ENCODE measurements around the gene OSTN.
A peak's percentile ranks its signal among the peaks of the same experiment; 100 is the strongest.
"Not testable (repeated sequence)": the region's sequence is repeated elsewhere in the genome, so short reads cannot be mapped to it uniquely, and the experiment has no call there.

Gene OSTN, protein sequence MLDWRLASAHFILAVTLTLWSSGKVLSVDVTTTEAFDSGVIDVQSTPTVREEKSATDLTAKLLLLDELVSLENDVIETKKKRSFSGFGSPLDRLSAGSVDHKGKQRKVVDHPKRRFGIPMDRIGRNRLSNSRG

DNA sequence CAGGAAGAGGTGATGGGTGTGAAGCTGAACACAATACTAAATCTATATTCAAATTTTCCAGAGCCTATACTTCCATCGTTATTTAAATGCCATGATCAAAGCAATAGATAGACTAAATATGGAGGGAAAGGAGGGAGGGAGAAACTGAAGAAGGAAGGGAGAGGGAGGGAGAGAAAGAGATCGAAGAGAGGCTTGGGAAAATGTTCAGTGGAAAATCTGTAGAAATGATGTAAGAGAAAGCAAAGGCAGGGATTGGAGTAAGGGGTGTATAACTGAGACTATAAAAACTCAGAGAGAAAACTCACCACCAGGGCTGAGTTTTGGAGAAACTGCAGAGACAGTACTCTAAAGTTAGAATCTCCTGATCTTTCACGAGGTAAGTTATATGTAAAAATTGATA, at the start of gene OSTN:
Gene OSTN (plus strand): TSS at position 310 of the 400 bp plus-strand sequence. CDS start 13,292 bp downstream, outside the sequence.
- DNase-seq (ENCODE audit: low spot score): no peak

DNA sequence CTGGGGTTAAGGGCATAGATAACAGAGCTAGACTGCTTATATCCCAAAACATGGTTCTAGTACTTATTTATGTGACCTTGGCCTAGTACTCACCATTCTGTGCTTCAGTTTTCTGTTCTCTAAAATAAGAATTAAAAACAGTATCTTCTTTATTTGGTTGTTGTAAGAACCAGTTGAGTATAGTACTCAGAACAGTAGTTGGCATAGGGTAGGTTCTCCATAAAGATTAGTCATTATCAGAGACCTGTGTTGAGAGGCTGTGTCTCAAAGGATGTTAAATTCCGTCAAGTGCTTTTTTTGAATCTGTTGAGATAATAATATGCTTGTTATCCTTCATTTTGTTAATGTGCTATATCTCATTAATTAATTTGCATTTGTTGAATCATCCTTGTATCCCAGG, 47.4 kb upstream of the OSTN start:
- no peak for DNase-seq (ENCODE audit: low spot score)

DNA sequence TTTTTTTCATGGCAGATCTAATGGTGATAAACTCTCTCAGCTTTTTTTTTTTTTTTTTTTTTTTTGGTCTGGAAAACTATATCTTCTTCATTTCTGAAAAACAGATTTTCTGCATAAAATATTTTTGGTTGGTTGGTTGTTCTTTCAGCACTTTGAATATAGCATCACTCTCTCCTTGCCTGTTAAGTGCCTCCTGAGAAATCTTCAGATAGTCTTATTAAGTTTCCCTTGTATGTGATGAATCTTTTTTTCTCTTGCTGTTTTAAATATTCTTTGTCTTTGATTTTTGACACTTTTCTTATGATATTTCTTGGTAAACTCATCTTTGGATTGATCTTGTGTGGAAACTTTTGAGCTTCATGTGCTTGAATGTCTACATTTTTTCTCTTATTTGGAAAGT, 44.2 kb upstream of the OSTN start:
- no peak for DNase-seq (ENCODE audit: low spot score)

DNA sequence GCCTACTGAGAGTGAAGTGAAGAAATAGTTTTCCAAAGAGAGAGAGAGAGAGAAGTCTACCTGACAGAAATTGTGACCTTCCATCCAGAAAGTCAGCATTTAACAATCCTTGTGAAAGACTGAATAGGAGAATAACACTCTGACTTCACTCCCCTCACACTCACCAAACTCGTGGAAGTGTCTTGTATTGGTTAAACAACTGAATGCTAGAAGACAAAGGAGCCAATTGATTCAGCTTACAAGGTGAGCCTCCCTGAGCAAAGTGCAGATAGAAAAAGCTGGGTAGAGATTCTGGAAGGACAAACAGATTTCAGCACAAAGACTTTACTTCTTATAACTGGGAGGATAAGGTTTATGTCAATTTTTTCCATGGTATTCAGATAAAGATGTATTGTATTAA, 40.8 kb upstream of the OSTN start:
- no peak for DNase-seq (ENCODE audit: low spot score)

DNA sequence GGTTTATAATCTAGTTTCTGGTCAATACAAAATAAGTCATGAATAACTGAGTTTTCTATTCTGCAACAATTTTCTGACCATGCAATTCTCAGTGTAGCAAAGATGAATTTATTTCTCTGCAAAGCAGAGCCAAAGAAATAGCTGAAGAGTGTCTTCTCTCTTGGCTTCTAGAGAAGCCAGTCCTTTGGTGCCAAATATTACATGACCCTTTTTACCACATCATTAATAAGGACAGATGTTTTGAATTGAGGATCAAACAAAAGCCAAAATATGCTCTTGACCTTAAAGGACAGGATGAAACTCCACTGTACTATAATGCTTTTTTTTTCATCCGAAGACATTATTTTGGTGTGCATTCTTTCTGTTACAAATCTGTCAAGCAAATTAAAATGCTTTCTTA, 40.2 kb upstream of the OSTN start:
- DNase-seq (ENCODE audit: low spot score): no peak

DNA sequence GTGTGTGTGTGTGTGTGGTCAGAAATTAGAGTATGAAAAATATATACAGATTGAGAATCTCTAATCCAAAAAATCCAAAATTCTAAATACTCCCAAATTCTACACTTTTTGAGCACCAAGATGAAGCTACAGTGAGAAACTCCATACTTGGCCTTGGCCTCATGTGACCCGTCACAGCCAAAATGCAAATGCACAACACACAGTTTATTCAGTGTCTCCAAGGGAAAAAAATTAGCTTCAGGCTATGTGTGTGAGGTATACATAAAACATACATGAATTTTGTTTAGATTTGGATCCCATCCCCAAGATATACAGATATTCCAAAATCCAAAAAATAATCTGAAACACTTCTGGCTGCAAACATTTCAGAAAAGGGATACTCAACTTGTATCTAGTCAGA, 33.2 kb upstream of the OSTN start:
- no peak for DNase-seq (ENCODE audit: low spot score)

DNA sequence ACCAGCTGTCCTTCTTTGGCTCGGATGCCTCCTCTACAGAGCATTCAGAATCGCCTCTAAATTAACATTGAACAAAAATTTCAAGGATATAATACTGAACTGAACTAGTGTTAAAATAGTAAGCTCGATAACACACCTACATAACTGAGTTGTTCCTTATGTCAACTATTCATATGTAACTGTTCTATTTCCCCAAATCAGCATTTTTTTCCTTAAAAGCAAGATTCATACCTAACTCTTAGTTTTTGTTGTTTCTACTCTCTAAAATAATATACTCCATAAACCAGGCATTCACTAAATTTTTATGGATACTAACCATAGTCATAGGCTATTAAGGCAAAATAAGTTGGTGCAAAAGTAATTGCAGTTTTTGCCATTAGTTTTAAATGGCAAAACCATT, 32.7 kb upstream of the OSTN start:
- DNase-seq (ENCODE audit: low spot score): no peak

DNA sequence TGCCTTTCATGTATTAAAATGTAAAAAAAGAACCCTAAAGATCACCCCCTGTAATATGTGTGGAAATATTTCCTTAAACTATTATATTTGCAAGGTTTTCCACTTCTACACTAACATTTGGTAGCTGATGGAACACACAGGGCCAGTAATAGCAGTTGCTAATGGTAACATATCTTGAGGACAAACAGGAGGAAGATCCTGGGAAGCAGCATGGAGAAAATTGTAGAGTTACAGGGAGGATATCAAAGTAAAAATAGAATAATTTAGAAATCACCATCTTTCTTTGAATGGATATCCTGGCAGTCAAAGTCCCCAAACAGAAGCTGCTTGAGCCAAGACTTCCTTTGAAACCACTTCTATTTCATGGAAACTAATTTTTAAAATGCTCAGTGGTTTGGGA, 29.5 kb upstream of the OSTN start:
- no peak for DNase-seq (ENCODE audit: low spot score)

DNA sequence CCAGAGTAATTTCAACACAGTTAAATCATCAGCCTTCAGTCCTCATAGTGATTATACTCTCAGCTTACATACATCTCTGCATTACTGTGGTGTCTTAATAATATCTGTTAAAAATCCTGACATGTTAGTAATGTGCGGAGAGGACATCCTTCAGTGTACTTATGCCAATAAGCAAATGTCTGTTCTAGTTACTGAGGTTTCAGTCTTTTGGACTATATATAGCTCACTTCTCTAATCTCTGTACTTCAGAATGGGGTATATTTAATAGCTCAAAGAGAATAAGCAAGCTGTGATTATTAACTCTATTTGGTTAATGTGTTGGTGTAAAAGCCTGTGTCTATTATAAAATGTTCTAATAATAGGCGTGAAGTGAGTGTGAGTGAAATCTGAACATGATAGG, 28.9 kb upstream of the OSTN start:
- DNase-seq (ENCODE audit: low spot score): no peak

DNA sequence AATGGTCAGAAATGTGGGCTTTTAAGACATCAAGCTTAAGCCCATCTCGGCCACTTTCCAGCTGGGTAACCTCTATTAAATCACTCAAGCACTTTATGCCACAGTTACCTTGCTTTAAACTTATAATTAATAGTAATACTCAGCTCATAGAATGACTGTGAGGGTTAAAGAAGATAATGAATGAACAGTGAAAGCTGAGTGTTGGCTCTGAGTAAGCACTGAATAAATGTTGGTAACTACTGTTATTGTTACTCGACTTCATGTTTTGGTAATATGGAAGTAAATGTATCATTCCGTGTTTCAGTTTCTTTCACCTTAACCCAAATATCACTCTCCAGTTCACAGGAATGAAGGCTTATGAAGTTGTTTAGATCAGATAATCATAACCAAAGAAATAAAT, 23.9 kb upstream of the OSTN start:
- DNase-seq (ENCODE audit: low spot score): no peak

DNA sequence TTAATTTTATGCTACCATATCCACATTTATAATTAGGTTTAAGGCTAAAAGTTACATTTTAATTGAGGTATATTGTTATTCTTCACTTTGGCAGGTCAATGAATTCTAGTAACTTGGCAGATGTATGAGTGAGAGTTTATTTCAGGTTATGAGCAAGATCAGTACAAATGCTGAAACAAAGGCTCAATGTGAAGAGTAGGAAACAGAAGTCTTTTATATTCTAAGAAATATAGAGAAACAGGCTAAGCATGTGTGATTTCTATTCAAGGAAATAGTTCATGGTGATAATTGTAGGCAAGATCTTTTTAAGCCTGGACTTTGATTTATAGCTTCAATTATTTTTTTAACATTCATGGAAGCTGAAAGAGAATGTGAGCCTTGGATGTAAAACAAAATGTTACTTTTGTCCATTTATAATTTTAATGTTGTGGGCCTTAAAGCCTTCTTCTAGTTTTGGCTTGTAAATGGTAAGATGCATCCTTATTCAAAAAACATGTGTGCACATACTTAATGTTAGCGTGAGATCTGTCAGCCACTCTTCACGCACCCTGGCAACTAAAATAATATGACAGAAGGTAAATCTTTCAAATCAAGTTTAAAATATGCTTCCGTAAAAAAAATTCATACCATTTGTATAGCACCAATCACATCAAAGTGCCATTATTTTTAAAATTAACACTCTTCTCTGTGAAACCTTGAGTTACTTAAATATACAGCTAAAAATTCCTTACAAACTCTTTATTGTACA, 22.8 kb upstream of the OSTN start:
- peak; percentile 31 for DNase-seq (ENCODE audit: low spot score)

DNA sequence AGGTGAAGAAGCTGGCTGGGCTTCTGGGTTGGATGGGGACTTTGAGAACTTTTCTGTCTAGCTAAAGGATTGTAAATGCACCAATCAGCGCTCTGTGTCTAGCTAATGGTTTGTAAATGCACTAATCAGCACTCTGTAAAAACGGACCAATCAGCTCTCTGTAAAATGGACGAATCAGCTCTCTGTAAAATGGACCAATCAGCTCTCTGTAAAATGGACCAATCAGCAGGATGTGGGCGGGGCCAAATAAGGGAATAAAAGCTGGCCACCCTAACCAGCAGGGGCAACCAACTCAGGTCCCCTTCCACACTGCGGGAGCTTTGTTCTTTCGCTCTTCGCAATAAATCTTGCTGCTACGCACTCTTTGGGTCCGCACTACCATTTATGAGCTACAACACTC, 13.7 kb upstream of the OSTN start:
- not testable (repeated sequence) for DNase-seq (ENCODE audit: low spot score)

DNA sequence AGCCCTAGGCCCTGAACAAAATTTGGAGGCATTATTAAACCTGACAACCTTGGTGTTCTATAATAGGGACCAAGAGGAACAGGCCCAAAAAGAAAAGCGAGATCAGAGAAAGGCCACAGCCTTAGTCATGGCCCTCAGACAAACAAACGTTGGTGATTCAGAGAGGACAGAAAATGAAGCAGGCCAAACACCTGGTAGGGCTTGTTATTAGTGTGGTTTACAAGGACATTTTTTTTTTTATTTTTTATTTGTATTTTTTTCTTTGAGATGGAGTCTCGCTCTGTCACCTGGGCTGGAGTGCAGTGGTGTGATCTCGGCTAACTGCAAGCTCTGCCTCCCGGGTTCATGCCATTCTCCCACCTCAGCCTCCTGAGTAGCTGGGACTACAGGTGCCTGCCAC, 10.8 kb upstream of the OSTN start:
- not testable (repeated sequence) for DNase-seq (ENCODE audit: low spot score)

DNA sequence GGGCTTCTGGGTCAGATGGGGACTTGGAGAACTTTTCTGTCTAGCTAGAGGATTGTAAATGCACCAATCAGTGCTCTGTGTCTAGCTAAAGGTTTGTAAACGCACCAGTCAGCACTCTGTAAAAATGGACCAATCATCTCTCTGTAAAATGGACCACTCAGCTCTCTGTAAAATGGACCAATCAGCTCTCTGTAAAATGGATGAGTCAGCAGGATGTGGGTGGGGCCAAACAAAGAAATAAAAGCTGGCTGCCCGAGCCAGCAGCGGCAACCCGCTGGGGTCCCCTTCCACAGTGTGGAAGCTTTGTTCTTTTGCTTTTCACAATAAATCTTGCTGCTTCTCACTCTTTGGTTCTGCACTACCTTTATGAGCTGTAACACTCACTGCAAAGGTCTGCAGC, 6.8 kb upstream of the OSTN start:
- not testable (repeated sequence) for DNase-seq (ENCODE audit: low spot score)

DNA sequence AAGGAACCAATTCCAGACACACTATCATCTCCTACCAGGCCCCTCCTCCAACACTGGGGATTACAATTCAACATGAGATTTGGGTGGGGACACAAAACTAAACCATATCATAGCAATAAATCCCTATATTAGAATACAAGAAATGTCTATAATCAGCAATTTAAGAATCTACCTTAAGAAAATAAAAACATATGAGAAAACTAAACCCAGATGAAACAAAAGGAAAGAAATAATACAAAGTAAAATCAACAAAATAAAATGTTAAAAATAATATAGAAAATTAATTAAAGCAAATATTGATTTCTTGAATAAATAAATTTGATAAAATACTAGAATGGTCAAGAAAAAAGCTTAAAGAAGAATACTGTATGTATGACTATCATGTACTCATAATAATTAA, 6.1 kb upstream of the OSTN start:
- DNase-seq (ENCODE audit: low spot score): no peak

DNA sequence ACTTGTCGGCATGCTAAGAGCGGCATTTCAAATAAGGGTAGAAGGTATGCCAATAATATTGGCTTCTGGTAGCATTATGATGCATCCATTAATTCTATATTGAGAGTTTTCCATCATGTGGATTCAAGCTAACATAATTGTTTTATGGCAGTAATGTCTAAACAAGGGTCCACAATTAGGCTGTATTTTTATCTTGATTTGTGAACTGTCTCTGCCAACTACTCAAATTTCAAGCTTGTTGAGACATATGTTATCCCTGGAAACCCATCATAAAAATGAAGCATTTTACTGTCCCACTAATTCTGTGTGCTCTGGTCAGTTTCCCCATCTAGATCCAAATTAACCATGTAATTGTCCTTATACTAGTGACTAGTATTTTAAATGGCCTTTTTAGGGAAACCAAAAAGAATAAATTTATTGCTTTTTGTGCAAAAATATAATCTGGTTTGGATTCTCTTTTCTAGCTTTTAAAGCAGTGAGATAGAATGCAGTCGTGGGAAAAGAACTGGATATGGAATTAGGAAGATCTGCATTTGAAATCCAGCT, 1.2 kb upstream of the OSTN start:
- no peak for DNase-seq (ENCODE audit: low spot score)

DNA sequence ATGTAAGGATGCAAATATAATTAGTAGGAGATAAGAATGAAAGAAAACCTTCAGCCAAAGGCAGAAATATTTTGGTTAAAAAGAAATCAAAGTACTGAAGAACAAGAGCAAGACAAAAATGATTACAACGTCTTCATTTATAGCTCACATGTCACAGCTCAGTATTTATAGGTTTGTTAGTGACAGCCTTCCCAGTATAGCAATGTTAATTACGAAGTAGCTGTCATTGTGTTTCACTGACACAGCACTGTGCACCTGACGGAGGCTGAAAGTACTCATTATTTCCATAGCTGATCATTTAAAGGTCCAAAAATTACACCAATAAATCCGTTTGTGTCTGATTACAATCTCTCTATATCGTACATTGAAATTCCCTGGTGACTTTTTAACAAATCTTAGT, 561 bp upstream of the OSTN start:
- no peak for DNase-seq (ENCODE audit: low spot score)

DNA sequence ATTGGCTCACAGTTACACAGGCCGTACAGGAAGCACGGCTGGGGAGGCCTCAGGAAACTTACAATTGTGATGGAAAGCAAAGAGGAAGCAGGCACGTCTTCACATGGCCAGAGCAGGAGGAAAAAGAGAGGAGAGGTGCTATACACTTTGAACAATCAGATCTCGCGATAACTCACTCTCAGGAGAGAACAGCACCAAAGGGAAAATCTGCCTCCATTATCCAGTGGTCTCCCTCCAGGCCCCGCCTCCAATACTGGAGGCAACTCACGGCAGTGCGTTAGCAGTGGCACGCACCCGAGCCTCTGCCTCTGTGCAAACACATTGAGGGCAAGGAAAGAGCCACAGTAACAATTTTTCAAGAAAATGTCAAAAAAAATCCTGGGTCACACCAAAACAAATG, 11.0 kb downstream of the OSTN start:
- no peak for DNase-seq (ENCODE audit: low spot score)

DNA sequence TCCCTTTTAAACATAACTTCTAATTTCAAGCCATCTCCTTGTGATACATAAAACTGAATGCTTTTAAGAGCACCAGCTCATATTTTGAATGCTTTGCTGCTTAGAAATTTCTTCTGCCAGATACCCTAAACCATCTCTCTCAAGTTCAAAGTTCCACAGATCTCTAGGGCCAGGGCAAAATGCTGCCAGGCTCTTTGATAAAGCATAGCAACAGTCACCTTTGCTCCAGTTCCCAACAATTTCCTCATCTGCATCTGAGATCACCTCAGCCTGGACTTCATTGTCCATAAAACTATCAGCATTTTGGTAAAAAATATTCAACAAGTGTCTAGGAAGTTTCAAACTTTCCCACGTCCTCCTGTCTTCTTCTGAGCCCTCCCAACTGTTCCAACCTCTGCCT, 17.5 kb downstream of the OSTN start:
- no peak for DNase-seq (ENCODE audit: low spot score)

DNA sequence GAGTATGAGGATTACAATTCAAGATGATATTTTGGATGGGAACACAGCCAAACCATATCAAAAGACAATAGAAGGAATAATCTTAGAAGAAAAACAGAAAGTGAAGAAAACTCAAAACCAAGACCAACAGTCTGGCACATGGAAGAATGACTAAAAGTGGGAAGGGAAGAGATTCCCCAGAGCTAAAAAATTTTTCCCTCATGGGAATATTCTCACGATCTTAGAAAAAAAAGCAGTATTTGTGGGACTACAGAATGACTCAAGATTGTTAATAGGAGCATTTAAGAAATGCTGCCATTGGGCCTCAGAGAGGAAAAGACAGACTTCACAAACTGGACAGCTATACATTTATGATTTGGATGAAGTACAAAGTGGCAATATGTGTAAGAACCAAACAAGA, 18.3 kb downstream of the OSTN start:
- DNase-seq (ENCODE audit: low spot score): no peak

DNA sequence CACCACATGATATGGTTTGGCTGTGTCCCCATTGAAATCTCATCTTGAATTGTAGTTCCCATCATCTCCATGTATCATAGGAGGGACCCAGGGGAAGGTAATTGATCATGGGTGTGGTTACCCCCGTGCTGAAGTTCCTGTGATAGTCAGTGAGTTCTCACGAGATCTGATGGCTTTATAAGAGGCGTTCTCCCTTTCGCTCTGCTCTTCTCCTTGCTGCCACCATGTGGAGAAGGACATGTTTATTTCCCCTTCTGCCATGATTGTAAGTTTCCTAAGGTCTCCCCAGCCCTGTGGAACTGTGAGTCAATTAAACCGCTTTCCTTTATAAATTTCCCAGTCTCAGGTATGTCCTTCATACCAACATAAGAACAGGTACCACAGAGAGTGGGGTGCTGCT, 21.9 kb downstream of the OSTN start:
- no peak for DNase-seq (ENCODE audit: low spot score)

DNA sequence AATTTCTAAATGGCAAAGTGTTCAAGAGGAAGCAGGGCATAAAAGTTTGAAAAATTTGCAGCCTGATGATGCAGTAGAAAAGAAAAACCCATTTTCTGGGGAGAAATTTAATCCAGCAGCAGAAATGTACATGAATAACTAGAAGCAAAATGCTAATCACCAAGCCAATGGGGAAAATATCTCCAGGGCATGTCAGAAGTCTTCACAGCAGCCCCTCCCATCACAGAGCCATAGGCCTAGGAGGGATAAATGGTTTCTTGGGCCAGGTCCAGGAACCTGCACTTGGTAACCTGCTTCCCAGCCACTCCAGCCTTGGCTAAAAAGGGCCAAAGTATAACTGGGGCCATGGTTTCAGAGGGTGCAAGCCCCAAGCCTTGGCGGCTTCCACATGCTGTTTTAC, 22.6 kb downstream of the OSTN start:
- DNase-seq (ENCODE audit: low spot score): no peak

DNA sequence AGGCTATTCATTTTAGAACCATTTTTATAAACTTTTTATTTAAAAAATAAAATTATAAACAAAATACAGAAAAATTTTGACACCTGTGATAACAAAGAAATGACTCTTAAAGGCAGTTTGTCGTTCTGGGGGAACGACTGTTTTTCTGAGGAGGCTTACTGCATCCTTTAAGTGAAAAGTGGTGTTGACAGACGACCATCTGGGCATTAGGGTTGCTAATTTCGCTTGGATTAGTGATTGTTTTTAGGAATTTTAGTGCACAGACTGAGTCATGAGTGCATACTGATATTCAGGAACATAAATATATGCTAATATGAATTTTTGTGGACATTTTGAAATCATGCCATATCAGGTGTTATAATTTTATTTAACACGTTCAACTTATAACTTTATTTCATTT, 28.5 kb downstream of the OSTN start:
- DNase-seq (ENCODE audit: low spot score): no peak

DNA sequence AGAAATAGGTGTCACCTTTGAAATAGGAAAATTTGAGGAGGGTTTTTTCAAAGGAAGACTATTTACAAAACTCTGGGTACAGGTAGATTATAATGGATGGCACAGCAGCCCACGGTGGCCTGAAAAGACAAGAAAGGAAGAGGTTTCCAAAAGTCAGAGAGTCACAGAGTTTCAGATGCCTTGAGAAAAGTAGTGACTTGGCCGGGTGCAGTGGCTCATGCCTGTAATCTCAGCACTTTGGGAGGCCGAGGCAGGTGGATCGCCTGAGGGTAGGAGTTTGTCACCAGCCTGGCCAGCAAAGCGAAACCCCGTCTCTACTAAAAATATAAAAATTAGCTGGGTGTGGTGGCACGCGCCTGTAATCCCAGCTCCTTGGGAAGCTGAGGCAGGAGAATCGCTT, 35.2 kb downstream of the OSTN start:
- no peak for DNase-seq (ENCODE audit: low spot score)

Data from pons (tissue), 1 donor.